Body of pancreas (tissue), 4 donors: ENCODE measurements around the gene ETFA.

Experiments used
- CTCF ChIP-seq, 7 experiments: fragments of 450-650 bp in 4 of 7; fragments of 200-600 bp in 3 of 7; sonication (generic) in 3 of 7; IDR thresholded peaks; one replicate each; pipeline ENCODE4 v1.5.1; 2016 to 2019; ENCODE audit warnings: antibody characterized with exemption in 7 of 7
- POLR2A ChIP-seq, 3 donors: fragments of 450-650 bp; IDR thresholded peaks; one replicate each; pipeline ENCODE4 v1.6.1; 2016; ENCODE audit warnings: antibody characterized with exemption in 3 of 3, mild to moderate bottlenecking in 2 of 3

- TF ChIP-seq CTCF (IDR thresholded peaks at IDR 0.05) (no peak), POLR2A (IDR thresholded peaks at IDR 0.05) (no peak)
Measured at GRCh38 chr15:76267077-76267476, 44.2 kb downstream of the ETFA start.
